Inferior parietal cortex (tissue), 1 donor: Measurements from ENCODE around the gene MET.
"Not testable (repeated sequence)": the region's sequence is repeated elsewhere in the genome, so short reads cannot be mapped to it uniquely, and the experiment has no call there.

Source experiments
- DNase-seq: peaks from one replicate; pipeline ENCODE4 v3.0.0-alpha.2; 2016; ENCODE audit errors: extremely low spot score

The MET gene

DNA sequence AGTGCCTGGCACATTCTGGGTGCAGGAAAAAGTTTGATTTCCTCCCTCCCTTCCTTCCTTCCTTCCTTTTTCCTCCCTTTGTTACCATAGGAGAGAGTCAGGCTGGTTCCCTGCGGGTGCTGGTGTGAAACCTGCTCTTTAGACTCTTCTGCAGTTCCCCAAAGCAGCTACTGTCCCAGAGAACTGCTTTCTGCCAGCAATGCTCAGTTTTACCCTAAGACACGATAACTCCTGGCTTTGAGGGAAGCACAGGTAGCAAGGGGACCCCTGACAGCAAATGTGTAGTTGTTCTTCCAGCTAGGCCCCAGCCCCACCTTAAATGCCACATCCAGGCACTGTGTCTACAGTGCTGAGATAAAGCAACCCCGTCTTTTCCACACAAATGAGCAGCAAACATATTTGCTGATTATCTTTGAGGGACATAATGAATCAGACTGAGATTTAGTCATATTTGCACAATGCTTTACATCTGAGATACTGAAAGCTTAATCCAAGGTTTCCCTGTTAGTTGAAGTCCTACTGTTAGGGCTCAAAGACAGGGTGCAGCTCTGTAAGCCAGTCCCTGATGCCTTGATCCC lies 55.5 kb downstream of the MET start:
- DNase-seq = no peak

DNA sequence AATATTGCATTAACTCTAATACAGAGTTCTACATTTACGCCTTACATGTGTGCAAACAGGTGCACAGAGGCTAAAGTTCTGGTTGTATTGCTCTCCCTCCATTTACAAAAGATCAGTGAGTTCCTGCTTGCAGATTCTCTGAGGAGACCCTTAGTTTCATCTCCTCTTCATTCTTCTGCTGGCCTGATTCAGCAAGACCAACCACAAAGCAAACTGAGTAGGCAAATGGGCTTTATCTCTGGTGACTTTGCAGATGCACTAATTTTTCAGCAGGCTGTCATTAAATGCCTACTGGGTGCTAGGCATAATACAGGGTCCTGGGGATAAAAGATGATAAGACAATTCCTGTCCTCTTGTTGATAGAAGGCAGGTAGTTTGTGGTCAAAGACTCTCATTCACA lies 56.4 kb downstream of the MET start:
- no peak for DNase-seq

DNA sequence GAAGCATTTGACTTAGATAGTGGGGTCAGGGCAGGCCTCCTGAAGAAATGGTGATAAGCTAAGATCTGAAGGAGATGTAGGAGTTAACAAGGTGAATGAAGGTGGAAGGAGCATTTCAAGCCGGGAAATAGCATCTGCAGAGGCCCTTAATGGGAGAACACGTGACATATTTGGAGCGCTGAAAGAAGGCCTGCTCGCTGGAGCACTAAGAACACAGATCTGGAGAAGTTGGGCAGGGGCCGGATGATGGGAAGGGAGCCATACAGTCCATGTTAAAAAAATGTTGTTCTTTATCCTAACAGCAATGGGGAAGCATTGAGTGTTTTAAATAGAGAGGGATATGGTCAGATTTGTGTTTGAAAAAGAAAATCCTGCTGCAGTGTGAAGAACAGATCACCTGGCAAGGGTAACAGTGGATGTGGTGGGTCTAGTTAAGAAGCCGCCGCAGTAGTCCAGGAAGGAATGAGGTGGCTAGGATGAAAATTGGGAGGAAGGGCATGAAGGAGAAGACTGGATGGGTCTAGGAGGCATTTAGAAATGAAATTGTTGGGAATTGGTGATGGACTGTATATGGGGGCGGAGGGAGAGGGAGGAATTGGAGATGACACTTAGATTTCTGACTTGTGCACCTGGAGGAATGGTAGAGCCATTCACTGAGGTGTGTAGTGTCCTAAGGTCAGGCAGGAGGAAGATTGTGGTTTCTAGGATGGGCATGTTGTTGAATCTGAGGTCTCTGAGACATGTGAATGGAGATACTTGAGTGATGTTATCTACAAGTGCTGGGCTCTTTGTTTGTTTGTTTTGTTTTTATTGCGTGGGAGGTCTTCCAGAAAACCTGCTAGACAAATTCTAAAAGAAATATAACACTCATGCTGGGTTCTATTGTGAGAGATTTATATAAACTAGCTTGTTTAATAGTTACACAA lies 58.4 kb downstream of the MET start:
- no peak for DNase-seq

DNA sequence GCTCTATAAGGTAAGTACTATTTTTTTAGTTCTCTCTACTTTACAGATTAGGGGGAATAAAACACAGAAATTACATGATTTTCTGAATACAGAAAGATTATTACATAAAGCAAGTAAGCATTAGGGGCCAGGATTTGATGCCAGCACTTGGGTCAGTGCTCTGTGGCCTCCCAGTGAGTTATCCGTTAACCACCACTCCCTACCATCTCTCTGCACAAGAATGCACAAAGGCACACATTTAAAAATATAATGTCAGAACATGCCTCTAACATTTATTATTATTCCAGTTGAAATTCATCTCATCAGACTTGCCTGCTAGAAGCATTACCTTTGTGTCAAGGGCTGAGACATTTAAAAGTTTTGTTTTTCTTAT lies 59.0 kb downstream of the MET start:
- no peak for DNase-seq

DNA sequence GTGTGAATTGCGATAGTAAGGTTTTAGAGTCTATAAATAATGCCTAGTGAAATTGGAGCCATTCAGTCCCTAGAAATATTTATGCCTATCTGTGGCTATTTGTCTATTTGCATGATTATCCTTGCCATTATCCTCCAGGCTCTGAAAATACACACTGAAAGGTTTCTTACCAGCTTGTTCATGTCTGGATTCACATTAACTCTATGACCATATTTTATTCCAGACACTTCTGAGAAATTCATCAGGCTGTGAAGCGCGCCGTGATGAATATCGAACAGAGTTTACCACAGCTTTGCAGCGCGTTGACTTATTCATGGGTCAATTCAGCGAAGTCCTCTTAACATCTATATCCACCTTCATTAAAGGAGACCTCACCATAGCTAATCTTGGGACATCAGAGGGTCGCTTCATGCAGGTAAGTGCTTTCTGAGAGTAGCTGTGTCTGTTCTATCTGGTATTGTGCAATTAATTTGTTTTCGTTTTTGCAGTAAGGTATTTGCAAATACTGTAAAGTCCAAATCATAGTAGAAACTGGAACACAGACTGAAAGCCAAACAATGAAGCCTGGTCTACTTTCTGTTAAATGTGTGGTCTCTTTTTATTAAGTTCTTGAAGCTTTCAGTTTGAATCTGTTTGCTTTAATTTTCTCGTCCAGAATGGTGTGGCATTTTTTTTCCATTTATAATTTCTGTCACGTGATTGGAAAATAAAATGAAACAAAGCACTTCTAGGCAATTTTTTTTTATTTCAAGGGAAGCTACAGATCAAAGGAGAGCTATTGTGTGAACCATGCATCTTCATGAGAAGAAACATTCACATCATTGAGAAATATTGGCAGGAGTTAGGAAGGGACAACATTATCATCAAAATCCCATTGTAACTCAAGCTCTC lies 59.7 kb downstream of the MET start:
- no peak for DNase-seq

DNA sequence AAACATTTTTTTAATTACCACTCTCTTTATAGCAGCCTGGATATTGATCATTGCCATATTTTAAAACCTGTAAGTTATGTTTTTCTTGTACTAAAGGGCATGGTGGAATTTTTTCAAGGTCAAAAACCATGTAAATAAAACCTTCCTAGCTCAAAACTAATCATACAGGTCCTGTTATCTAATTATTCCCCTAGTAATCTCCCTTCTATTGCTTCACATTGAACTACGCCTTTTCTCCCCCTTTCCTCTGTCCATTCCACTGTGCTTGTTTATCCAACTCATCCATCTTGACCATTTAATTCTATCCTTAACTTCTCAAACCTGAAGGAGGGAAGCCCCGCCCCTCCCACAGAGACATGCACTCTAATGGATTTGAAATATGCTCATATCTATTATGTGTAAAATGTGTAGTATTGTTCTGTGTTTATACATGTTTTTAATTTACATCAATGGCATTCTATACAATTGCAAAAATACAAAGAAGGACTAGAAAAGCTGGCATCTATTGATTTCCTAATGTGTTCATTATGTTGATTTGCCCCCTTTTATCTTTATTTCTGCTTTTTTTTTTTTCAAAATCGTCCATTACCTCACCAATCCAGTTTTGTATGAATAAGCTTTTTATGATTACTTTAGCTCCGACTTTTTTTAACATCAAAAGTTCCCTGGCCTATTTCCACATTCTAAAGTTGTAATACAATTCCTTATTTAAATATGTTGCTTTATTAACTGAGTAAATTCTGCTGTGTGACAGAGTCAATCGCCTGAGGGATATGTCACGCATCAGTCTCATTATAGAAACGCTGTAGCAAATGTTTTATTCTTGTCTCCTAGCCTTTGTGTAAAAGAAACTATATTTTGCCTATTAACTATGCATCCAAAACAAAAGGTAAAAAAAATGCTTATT lies 61.0 kb downstream of the MET start:
- no peak for DNase-seq

DNA sequence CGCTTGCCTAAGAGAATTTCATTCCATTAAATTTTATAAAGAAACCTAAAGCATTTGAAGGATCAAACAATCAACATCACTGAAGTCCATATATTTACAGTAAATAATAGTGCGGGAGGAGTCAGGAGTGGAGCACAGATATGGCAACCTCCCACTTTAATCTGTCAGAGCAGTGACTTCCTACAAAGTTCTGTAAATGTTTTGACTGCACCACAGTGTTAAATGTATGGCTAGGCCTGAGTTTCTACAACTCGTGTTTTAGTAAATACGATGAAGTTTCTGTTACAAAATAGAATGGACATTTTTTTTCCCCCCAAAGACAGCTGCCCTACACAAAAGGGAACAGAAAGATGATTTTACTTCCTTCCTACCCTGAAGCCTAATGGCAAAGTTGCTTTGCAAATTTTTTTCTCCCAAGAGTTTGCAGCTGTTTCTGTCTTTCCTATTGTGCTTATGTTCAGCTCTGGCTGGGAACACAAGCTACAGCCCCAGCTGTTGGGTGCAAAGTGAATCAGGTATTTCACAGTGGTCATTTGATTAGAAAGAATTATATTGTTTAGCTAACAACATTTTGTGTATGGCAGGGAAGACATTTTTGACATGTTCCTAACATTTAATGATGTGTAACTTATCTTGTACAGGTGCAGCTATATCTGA lies 62.1 kb downstream of the MET start:
- DNase-seq = no peak

DNA sequence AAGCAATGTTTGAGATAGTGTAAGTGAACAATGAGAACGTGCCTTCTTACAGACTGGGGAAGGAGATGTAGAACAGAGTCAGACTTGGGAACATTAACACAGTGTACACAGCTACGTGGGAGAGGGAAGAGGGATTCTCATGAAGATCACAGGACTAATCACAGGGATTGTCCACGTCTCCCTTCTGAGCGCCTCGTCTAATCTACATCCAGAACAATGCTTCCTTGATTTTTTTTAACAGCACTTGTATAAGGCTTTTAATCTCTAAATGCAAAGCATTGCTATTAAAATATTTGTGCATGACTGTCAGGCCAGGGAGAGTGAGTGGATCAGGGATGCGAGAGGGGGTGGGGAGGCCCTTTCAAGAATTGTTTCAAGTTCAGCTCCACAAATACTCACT lies 62.7 kb downstream of the MET start:
- no peak for DNase-seq

DNA sequence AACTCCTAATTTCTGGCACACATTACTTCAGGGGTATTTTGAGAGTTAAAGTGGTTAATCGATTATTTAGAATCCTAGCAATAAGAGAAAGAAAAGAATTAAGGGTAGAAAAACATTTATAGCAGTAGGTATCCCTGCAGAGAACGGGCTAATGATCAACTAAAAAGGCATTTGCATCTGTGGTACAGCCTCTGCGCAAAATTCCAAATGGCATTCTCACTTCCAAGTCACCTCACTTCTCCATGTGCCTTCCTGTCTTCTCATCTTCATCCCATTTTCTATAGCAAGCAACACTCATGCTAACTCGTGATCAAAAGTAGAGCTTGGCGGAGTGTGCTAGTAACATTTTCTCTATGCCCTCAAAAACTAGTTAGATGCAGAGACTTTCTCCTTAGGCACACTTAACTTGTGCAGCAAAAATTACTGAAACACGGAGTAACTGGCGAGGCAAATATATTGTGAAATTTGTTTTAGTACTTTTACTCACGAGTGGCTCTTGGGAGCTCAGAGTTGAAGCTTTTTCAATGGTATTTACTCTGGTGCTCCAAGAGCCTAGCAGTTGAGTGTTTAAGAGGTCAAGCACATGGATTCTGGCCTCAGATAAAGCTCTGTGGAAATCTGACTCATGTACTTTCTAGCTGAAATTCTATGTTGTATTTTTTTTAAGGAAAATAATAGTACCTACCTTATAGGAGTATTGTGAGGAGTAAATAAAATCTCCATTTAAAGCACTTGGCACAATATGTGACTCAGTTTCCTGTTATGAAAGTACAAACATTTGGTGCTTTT lies 65.1 kb downstream of the MET start:
- no peak for DNase-seq

DNA sequence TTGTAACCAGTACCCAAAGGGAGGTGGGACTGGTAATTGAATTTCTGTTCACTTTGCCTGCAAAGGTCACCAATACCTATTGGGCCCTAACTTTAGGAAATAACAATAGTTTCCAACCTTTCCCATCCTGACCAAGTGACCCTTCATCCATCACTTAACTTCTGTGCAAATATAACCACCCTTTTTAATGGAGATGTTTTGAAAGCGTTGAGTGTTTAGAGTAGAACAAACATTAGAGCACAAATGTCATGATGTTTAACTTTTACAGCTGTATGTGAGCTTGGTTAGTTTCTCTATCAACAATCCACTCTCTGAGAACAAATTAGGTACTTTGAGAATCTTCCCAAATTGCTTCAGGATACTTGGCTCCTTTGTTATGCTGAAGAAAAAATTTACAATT lies 66.4 kb downstream of the MET start:
- DNase-seq = no peak

DNA sequence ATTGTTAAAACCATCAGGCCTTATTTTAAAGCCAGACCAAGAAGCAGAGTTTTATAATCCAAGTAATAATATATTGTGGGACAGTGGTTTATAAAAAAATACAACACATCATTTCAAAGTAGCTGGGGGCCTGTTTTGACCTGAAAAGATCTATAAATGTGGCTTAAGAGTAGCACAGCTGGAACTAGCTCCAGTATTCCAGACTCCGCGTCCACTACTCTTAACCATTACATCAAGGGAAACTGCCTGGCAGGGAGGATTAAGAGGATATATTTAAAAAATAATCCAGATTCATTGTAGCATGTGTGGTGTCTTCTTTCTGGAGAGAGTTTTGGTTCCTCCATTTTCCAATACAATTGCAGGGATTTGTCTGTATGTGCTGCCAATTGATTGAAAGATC lies 67.3 kb downstream of the MET start:
- DNase-seq = no peak

DNA sequence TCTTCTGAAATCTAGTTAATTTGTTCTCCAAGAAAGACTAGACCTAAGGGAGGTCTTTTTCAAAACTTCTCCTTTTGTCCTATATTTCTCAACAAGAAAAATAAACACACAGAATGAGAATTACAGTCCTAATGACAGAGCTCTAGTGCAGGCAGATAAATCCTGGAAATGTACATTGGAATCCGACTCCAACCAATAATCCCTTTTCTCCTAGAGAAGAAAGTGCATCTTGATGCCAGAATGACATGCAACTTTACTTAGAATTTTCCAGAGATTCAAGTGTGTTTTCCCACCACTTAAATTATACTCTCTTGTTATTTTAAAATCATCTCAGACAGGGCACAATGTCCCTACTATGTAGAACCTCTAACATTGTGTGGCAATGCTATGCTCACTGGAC lies 68.2 kb downstream of the MET start:
- DNase-seq = no peak

DNA sequence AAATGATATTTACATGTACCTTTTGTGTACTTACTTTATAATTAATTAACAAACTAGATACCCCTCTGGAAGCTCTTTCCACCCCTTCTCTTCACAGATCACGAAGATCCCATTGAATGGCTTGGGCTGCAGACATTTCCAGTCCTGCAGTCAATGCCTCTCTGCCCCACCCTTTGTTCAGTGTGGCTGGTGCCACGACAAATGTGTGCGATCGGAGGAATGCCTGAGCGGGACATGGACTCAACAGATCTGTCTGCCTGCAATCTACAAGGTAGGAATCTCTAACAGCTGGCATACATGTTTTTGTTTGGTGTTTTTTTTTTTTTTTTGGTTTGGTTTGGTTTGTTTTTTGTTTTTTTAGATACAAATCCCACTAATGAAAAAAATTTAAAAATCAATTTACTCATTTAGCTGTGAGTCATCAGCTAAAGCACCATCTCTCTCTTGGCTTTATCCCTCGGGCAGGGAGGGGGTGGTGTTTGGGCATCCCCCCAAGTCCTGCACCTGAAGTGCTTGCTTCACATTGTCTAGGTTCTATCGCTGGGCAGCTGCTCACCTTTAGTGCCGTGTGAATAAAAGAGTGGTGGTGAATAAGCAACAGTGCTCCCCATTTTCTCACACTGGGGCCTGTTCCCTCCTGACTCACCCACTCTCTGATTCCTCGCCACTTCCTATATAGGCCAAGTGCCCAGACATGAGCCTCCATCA lies 68.9 kb downstream of the MET start:
- DNase-seq = no peak

DNA sequence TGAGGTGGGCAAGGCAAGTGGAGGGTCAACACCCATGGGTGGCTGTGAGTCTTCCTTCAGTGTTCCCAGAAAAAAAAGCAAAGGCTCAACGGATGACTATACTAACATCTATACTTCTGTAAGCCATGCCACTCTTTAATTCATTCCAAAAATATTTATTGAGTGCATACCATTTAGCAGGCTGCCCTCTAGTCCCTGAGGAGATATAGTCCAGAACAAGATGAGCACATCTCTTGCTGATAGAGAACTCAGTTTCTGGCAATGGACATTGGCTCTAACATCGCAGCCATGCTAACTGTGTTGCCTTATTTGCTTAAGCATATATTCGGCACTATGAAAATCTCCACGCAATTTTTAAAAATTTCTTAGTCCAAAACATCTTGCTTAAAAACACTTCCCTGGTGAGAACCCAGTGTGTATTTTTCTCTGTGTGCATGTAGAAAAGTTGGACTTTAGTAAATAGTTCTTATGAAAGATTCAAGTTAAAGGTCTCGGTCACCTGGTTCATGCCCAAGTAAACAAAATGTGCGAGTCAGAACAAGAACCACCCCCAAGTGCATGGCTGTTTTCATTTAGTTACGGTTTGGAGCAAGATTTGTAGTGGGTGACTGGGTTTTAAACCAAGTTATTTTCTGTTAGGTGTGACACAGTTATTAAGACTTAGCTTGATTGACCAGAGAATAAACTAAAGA lies 69.8 kb downstream of the MET start:
- no peak for DNase-seq

DNA sequence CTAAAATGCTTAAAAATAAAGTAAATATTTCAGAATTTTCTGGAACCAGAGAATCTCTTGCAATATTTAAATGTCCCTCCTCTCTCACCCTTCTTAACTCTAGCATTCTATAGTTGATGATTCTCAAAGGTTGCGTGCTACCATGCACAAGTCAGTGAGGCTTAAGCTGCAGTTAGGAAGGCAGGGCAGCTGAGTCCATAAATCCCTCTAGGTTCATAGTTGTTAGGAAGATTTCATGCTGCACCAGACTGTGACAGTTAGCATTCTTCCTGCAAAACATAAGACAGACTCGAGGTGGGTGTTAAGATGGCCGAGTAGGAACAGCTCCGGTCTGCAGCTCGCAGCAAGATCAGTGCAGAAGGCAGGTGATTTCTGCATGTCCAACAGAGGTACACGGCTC lies 70.6 kb downstream of the MET start:
- DNase-seq = no peak

DNA sequence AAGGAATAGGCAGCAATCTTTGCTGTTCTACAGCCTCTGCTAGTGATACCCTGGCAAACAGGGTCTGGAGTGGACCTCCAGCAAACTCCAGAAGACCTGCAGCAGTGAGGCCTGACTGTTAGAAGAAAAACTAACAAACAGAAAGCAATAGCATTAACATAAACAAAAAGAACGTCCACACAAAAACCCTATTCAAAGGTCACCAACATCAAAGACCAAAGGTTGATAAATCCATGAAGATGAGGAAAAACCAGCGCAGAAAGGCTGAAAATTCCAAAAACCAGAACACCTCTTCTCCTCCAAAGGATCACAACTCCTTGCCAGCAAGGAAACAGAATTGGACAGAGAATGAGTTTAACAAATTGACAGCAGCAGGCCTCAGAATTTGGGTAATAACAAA lies 71.8 kb downstream of the MET start:
- DNase-seq = not testable (repeated sequence)

DNA sequence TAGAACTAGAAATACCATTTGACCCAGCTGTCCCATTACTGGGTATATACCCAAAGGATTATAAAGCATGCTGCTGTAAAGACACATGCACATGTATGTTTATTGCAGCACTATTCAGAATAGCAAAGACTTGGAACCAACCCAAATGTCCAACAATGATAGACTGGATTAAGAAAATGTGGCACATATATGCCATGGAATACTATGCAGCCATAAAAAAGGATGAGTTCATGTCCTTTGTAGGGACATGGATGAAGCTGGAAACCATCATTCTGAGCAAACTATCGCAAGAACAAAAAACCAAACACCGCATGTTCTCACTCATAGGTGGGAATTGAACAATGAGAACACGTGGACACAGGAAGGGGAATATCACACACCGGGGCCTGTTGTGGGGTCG lies 74.4 kb downstream of the MET start:
- DNase-seq = not testable (repeated sequence)

DNA sequence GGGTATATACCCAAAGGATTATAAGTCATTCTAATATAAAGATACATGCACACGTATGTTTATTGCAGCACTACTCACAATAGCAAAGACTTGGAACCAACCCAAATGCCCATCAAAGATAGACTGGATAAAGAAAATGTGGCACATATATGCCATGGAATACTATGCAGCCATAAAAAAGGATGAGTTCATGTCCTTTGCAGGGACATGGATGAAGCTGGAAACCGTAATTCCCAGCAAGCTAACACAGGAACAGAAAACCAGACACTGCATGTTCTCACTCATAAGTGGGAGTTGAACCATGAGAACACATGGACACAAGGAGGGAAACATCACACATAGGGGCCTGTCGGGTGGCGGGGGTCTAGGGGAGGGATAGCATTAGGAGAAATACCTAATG lies 79.1 kb downstream of the MET start:
- not testable (repeated sequence) for DNase-seq
